Upper lobe of left lung (tissue), 4 donors: ENCODE measurements around the gene PTPRD.

Experiments
- EP300 ChIP-seq, 4 donors: sonication (generic); formaldehyde crosslinking; IDR thresholded peaks; one replicate each; pipeline ENCODE4 v1.5.1; 2017; ENCODE audit warnings: antibody characterized with exemption in 4 of 4, control low read depth in 2 of 4
- TF ChIP-seq, protein P1 (sequence below), 6 experiments: fragments of 450-650 bp in 4 of 6; fragments of 200-600 bp in 2 of 6; sonication (generic) in 2 of 6; IDR thresholded peaks; one replicate each; pipeline ENCODE4 v1.5.1; 2016 to 2019; ENCODE audit warnings: antibody characterized with exemption in 6 of 6

DNA sequence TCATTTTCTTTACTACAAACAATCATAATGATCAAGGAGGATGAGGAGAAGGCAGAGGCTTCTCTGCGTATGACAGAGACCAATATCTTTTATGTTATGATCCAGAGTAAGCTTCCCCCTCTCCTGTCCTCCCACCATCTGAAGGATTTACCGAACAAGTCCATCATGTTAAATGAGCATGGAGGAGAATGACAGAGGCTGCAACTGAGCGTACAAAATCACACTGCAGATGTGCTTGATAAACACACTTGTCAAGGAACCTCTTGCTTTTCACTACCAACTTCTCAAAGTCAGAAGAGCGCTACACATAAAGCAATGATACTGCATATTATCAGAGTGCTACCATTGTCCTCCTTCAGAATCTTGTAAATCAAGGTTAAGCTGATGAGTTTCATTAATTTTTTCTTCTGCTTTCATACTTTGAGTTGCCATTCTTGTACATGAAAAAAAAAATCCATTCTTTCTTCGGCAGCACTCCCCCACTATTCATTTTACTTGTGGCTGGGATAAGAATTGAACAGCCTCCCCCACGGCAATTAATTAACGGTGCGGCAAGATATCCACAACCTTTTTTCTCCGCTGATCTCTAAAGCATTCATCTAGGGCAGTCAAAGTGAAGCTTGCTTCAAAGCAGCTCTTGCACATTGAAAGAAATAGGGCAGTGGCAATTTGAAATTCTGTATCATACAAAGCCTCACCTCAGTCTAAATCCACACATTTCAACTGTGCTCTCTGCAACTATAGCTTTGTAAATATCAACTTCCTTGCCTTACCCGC lies 2139.4 kb downstream of the PTPRD start:
- TF ChIP-seq, protein P1, sequence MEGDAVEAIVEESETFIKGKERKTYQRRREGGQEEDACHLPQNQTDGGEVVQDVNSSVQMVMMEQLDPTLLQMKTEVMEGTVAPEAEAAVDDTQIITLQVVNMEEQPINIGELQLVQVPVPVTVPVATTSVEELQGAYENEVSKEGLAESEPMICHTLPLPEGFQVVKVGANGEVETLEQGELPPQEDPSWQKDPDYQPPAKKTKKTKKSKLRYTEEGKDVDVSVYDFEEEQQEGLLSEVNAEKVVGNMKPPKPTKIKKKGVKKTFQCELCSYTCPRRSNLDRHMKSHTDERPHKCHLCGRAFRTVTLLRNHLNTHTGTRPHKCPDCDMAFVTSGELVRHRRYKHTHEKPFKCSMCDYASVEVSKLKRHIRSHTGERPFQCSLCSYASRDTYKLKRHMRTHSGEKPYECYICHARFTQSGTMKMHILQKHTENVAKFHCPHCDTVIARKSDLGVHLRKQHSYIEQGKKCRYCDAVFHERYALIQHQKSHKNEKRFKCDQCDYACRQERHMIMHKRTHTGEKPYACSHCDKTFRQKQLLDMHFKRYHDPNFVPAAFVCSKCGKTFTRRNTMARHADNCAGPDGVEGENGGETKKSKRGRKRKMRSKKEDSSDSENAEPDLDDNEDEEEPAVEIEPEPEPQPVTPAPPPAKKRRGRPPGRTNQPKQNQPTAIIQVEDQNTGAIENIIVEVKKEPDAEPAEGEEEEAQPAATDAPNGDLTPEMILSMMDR (IDR thresholded peaks at IDR 0.05), result no peak
- TF ChIP-seq EP300 (IDR thresholded peaks at IDR 0.05), result no peak
